HepG2 (cell line): ENCODE measurements around the gene PSMB11. TPM values are rescaled to one million over a fixed set of nuclear protein-coding genes. Genes with fewer than 3 reads are reported as not detected.

Source experiments
- ADNP ChIP-seq: sonication (generic); formaldehyde crosslinking; IDR thresholded peaks from 2 replicates; pipeline ENCODE4 v1.4.0; 2020; ENCODE audit warnings: missing genetic modification reagents
- BCL3 ChIP-seq: sonication (generic); formaldehyde crosslinking; IDR thresholded peaks from 2 replicates; pipeline ENCODE4 v1.5.1; 2020; ENCODE audit warnings: mild to moderate bottlenecking, missing genetic modification reagents, moderate library complexity
- DPF2 ChIP-seq: sonication (generic); formaldehyde crosslinking; IDR thresholded peaks from 2 replicates; pipeline ENCODE4 v1.4.0; 2020; ENCODE audit warnings: mild to moderate bottlenecking, low read depth, missing genetic modification reagents, borderline replicate concordance
- FOXP4 ChIP-seq: sonication (generic); formaldehyde crosslinking; IDR thresholded peaks from 2 replicates; pipeline ENCODE4 v1.4.0; 2020; ENCODE audit warnings: missing genetic modification reagents
- KDM3A ChIP-seq: IDR thresholded peaks from 2 replicates; pipeline ENCODE4 v1.6.1; 2018; ENCODE audit warnings: low read depth, missing compliant biosample characterization
- RFXAP ChIP-seq: sonication (generic); formaldehyde crosslinking; IDR thresholded peaks from 2 replicates; pipeline ENCODE4 v1.4.0; 2020; ENCODE audit warnings: missing genetic modification reagents, borderline replicate concordance
- STAG1 ChIP-seq: sonication (generic); formaldehyde crosslinking; IDR thresholded peaks from 2 replicates; pipeline ENCODE4 v1.4.0; 2020; ENCODE audit warnings: missing genetic modification reagents
- ZBTB38 ChIP-seq: sonication (generic); formaldehyde crosslinking; IDR thresholded peaks from 2 replicates; pipeline ENCODE4 v1.5.1; 2020; ENCODE audit warnings: mild to moderate bottlenecking, missing genetic modification reagents
- ZNF460 ChIP-seq: sonication (generic); formaldehyde crosslinking; IDR thresholded peaks from 2 replicates; pipeline ENCODE4 v1.5.1; 2020; ENCODE audit warnings: missing genetic modification reagents, mild to moderate bottlenecking, borderline replicate concordance
- ZNF572 ChIP-seq: sonication (generic); formaldehyde crosslinking; IDR thresholded peaks from 2 replicates; pipeline ENCODE4 v1.5.1; 2020; ENCODE audit warnings: mild to moderate bottlenecking, missing genetic modification reagents
- ZNF614 ChIP-seq: IDR thresholded peaks from 2 replicates; pipeline ENCODE4 v1.6.1; 2018; ENCODE audit warnings: missing biosample characterization, missing genetic modification reagents, inconsistent platforms, borderline replicate concordance
- ZNF687 ChIP-seq: sonication (generic); formaldehyde crosslinking; IDR thresholded peaks from 2 replicates; pipeline ENCODE4 v1.5.1; 2020; ENCODE audit warnings: mild to moderate bottlenecking, missing genetic modification reagents, moderate library complexity
- ZNF776 ChIP-seq: sonication (generic); formaldehyde crosslinking; IDR thresholded peaks from 2 replicates; pipeline ENCODE4 v1.4.0; 2020; ENCODE audit warnings: mild to moderate bottlenecking, missing genetic modification reagents
- ZNF780A ChIP-seq: sonication (generic); formaldehyde crosslinking; IDR thresholded peaks from 2 replicates; pipeline ENCODE4 v1.8.0; 2022; ENCODE audit warnings: mild to moderate bottlenecking, missing genetic modification reagents, moderate library complexity
- ZNF83 ChIP-seq: sonication (generic); formaldehyde crosslinking; IDR thresholded peaks from 2 replicates; pipeline ENCODE4 v1.4.0; 2020; ENCODE audit warnings: missing genetic modification reagents, mild to moderate bottlenecking, borderline replicate concordance
- ZNF891 ChIP-seq: sonication (generic); formaldehyde crosslinking; IDR thresholded peaks from 2 replicates; pipeline ENCODE4 v1.5.0; 2020; ENCODE audit warnings: mild to moderate bottlenecking, missing genetic modification reagents
- ZXDC ChIP-seq: sonication (generic); formaldehyde crosslinking; IDR thresholded peaks from 2 replicates; pipeline ENCODE4 v1.5.0; 2020; ENCODE audit warnings: mild to moderate bottlenecking, missing genetic modification reagents
- polyA plus RNA-seq, 8 experiments: library from polyadenylated mRNA; depleted of rRNA in 3 of 8; stranded (reverse) in 7 of 8; unstranded in 1 of 8; fragments of >200 nt; fragmentation: Illumina TruSeq in 4 of 8; extraction: Trizol in 4 of 8; gene quantifications; 2 replicates each; pipeline versions ENCODE4 v1.2.1 to v1.2.3, GENCODE V29; 2011 to 2016; ENCODE audit warnings: low read depth in 4 of 8, missing spikeins in 1 of 8, mixed read lengths in 1 of 8; ENCODE audit not compliant: insufficient read depth in 1 of 8
- total RNA-seq, 5 experiments: library from RNA; depleted of rRNA; stranded (reverse); fragments of >200 nt; fragmentation: Illumina TruSeq; extraction: Trizol; gene quantifications; 2 replicates each; pipeline ENCODE4 v1.2.3, GENCODE V29; 2016; ENCODE audit warnings: low read depth in 1 of 5

The PSMB11 gene
- total and polyA plus RNA-seq, 2 of the 13 experiments (the other 11 are each of a cell fraction or from before 2014, with no cell fraction given): not detected

- peak; percentile 90 for TF ChIP-seq ZNF687
- TF ChIP-seq ADNP (CRISPR knock-in tag): no peak
- TF ChIP-seq ZNF572 (CRISPR knock-in tag): no peak
- no peak for TF ChIP-seq DPF2 (CRISPR knock-in tag)
- TF ChIP-seq ZNF614 (CRISPR knock-in tag): no peak
- no peak for TF ChIP-seq ZNF83 (CRISPR knock-in tag)
- peak; percentile 75; the same call in 1 of the 2 replicates for TF ChIP-seq RFXAP (CRISPR knock-in tag)
- TF ChIP-seq ZBTB38: peak; percentile 69; the same call in 1 of the 2 replicates
- TF ChIP-seq ZNF780A (CRISPR knock-in tag): no peak
- peak; percentile 50 for TF ChIP-seq FOXP4 (CRISPR knock-in tag)
- TF ChIP-seq BCL3 (CRISPR knock-in tag): peak; percentile 95
- TF ChIP-seq STAG1 (CRISPR knock-in tag): no peak
- TF ChIP-seq ZNF891 (CRISPR knock-in tag): no peak
- TF ChIP-seq ZNF460 (CRISPR knock-in tag): no peak
- TF ChIP-seq ZXDC (CRISPR knock-in tag): no peak
- TF ChIP-seq ZNF776 (CRISPR knock-in tag): 0 out of 2 replicates have a peak, but pooled peaks have one; percentile 74
- TF ChIP-seq KDM3A (CRISPR knock-in tag): no peak
Observed at GRCh38 chr14:23009939-23010726, 31.9 kb upstream of the PSMB11 start, which contains the start of gene C14orf93 (continued).
